ENCODE measurements around the gene SHANK1. TPM values are rescaled to one million over a fixed set of nuclear protein-coding genes. Genes with fewer than 3 reads are reported as not detected.

Gene SHANK1
- total RNA-seq, 2 donors from 2014 or later: 0.28 to 1.6 TPM

- DNase-seq (ENCODE audit: low spot score) (no peak), ATAC-seq (ENCODE audit: insufficient number of reproducible peaks, low FRiP score, low read depth) (no peak)
- Histone ChIP-seq H3K4me1 (ENCODE audit: control insufficient read depth in 1 of 2, low read depth in 2 of 2) (peaks cover 4 to 5% of the 10 kb centered on the region in 2 donors), H3K27ac (no peak overlapping the region), H3K36me3 (no peaks in the 10 kb centered on the region), H3K4me3 (no peak overlapping the region), H3K9me3 (no peaks in the 10 kb centered on the region), H3K27me3 (replicated peaks; ENCODE audit: insufficient read depth) (no peaks in the 10 kb centered on the region)
- no peak for TF ChIP-seq CTCF (IDR thresholded peaks at IDR 0.05)
These were observed 5.9 kb downstream of the SHANK1 start for GRCh38 chr19:50713556-50714236.

GRCh38 chr19:50712833-50713232 lies 6.8 kb downstream of the SHANK1 start:
- DNase-seq (ENCODE audit: low spot score): no peak
- H3K4me3 ChIP-seq: no peak overlapping the region
- no peak for TF ChIP-seq CTCF (IDR thresholded peaks at IDR 0.05)
- no peaks in the 10 kb centered on the region for H3K9me3 ChIP-seq
- H3K4me1 ChIP-seq (ENCODE audit: control insufficient read depth in 1 of 2, low read depth in 2 of 2): no peaks in the 10 kb centered on the region
- no peak overlapping the region for H3K27ac ChIP-seq
- ATAC-seq (ENCODE audit: insufficient number of reproducible peaks, low FRiP score, low read depth): no peak
- H3K27me3 ChIP-seq (replicated peaks; ENCODE audit: insufficient read depth): no peaks in the 10 kb centered on the region
- no peaks in the 10 kb centered on the region for H3K36me3 ChIP-seq

DNA sequence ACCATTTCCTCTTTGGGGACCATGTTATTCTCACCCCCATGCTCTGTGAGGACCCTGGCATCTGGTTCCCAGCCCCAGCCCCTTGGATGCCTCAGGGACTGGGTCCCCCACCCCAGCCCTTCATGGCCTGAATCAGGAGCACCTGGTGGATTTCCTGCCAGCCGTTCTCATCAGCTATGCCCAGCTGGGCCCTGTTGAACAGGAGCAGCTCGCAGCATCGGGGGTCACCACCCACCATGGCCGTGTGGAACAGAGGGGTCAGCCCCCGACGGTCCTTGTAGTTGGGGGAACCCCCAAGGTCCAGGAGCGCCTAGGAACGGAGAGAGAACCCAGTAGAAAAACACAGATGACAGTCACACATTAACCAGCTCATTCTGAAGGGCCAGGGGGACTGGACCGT lies 7.8 kb downstream of the SHANK1 start:
- ATAC-seq (ENCODE audit: insufficient number of reproducible peaks, low FRiP score, low read depth) (no peak), DNase-seq (ENCODE audit: low spot score) (no peak)
- no peaks in the 10 kb centered on the region for H3K9me3 ChIP-seq
- no peak overlapping the region for H3K4me3 ChIP-seq
- TF ChIP-seq CTCF (IDR thresholded peaks at IDR 0.05): no peak
- H3K27me3 ChIP-seq (replicated peaks; ENCODE audit: insufficient read depth): no peaks in the 10 kb centered on the region
- H3K4me1 ChIP-seq (ENCODE audit: control insufficient read depth in 1 of 2, low read depth in 2 of 2): no peaks in the 10 kb centered on the region
- no peaks in the 10 kb centered on the region for H3K36me3 ChIP-seq
- no peak overlapping the region for H3K27ac ChIP-seq

GRCh38 chr19:50711196-50711595 lies 8.4 kb downstream of the SHANK1 start:
- ATAC-seq (ENCODE audit: insufficient number of reproducible peaks, low FRiP score, low read depth) (no peak), DNase-seq (ENCODE audit: low spot score) (no peak)
- Histone ChIP-seq H3K36me3 (no peaks in the 10 kb centered on the region), H3K27ac (no peak overlapping the region), H3K27me3 (replicated peaks; ENCODE audit: insufficient read depth) (no peaks in the 10 kb centered on the region), H3K9me3 (no peaks in the 10 kb centered on the region), H3K4me3 (no peak overlapping the region), H3K4me1 (ENCODE audit: control insufficient read depth in 1 of 2, low read depth in 2 of 2) (no peaks in the 10 kb centered on the region)
- no peak for TF ChIP-seq CTCF (IDR thresholded peaks at IDR 0.05)

GRCh38 chr19:50710612-50711011 lies 9.0 kb downstream of the SHANK1 start:
- H3K27ac ChIP-seq: no peak overlapping the region
- no peaks in the 10 kb centered on the region for H3K27me3 ChIP-seq (replicated peaks; ENCODE audit: insufficient read depth)
- TF ChIP-seq CTCF (IDR thresholded peaks at IDR 0.05): no peak
- ATAC-seq (ENCODE audit: insufficient number of reproducible peaks, low FRiP score, low read depth) (no peak), DNase-seq (ENCODE audit: low spot score) (no peak)
- H3K4me3 ChIP-seq: no peak overlapping the region
- H3K36me3 ChIP-seq: no peaks in the 10 kb centered on the region
- no peaks in the 10 kb centered on the region for H3K4me1 ChIP-seq (ENCODE audit: control insufficient read depth in 1 of 2, low read depth in 2 of 2)
- no peaks in the 10 kb centered on the region for H3K9me3 ChIP-seq
